GM19023 (cell line): ENCODE data around the gene ZNF219.

Experiments
- ATAC-seq: cut with Tn5 transposase; IDR thresholded peaks from one replicate; pipeline ENCODE4 v1.9.1; 2021; ENCODE audit warnings: mild to moderate bottlenecking, moderate library complexity; ENCODE audit not compliant: unreplicated experiment

ZNF219 gene

GRCh38 chr14:21098076-21098891, at the start of gene ZNF219:
ZNF219 (minus strand) TSS chr14:21098655; CDS start chr14:21093591, 5,064 bp downstream.
- no peak for ATAC-seq

DNA sequence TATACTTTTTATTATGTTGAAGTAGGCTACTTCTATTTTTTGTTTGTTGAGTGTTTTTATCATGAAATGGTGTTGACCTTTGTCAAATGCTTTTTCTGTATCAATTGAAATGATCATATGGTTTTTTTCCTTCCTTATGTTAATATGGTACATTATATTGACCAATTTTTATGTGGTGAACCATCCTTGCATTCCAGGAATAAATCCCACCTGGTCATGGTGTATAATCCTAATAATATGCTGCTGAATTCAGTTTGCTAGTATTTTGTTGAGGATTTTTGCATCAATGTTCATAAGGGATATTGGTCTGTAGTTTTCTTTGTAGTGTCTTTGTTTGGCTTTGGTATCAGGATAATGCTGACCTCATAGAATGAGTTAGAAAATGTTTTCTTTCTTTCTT, 47.0 kb upstream of the ZNF219 start:
- no peak for ATAC-seq

DNA sequence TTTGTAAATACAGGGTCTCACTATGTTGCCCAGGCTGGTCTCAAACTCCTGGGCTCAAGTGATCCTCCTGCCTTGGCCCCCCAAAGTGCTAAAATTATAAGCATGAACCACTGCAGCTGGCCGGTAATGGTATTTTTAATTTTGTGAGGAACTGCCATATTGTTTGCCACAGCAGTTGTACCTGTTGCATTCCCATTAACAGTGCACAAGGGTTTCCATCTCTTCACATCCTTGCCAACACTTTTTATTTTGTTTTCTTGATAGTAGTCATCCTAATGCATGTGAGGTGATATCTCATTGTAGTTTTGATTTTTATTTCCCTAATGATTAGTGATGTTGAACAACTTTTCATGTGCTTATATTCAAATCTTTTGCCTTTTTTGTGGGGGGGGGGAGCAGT, 43.9 kb upstream of the ZNF219 start:
- ATAC-seq: no peak

DNA sequence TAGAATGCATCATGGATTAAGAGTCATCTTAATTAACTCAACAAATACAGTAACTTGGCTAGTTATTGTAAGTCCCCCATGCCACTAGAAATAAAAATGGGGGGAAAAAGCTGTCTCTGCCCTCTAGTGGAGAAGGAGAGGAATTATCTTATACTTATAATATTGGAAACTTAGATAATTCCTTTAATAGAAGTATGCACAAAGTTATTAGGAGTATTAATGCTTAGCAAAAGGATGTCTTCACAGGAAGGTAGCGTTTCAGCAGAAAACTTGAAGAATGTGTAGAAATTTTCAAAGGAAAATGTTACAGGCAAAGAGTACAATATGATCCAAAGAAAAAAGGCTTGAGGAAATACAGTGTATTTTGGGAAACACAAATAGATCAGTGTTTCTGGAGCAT, 37.6 kb upstream of the ZNF219 start:
- no peak for ATAC-seq

DNA sequence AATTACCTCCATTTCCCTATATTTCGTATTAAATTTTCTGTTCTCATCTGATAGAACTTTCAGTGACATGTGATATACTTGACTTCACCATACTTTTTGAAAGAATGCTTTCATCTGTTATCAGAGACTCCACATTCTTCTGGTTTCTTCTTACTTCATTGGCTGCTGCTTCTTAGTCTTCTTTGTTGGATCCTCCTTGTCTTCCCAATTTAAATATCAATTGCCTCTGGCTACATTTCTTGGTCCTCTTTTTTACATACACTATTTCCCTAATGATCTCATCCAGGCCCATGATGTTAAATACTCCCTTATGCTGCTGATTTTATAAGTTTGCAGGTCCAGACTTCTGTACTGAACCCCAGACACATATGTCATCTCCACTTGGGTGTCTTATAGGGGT, 35.4 kb upstream of the ZNF219 start:
- no peak for ATAC-seq

DNA sequence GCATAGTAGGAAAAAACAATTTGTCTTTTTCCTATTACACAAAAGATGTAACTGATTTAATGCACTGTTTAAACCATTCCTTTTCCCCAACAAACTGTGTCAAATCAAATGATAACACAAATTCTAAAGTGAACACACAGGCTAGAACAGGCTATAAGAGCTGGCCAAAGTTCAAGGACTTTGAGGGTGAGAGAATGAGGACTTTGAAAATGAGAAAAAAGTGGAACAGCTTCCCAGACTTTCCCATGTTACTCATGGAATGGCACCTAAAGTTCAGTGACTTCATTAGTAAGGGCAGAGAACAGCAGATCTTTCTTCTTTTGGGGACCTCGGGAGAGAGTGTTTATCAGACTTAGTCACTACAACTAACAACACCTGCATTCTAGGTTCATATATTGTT, 25.0 kb upstream of the ZNF219 start:
- ATAC-seq: no peak

DNA sequence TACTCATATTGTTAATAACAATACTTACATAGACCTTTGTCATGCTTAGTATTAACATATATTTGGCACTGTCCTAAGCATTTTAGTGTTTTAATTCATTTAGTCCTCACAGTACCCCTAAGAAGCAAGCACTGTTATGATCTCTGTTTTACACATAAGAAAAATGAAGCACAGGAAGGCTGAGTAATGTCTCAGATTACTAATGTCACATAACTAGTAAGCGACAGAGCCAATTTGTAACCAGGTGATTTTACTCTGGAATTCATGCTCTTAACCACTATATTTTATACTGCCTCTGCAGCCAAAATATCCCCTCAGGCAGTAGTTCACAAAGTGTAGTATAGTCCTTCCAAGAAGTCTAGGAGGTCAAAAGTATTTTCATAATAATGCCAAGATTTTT, 22.7 kb upstream of the ZNF219 start:
- no peak for ATAC-seq

- no peak for ATAC-seq
Measured at GRCh38 chr14:21120686-21121085, 22.2 kb upstream of the ZNF219 start.

DNA sequence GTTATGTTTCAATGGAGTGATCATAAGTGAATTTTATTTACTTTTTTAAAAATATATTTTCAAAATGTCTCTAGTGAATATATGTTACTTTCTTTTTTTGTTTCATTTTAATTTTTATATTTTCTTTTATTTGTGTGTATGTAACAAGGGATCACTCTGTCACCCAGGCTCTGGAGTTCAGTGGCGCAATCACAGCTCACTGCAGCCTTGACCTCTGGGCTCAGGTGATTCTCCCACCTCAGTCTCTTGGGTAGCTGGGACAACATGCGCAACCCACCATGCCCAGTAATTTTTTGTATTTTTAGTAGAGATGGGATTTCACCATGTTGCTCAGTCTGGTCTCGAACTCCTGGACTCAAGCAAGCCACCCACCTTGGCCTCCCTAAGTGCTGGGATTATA, 20.5 kb upstream of the ZNF219 start:
- ATAC-seq: no peak

- no peak for ATAC-seq
Measured at GRCh38 chr14:21113369-21113768, 14.9 kb upstream of the ZNF219 start.

- ATAC-seq: no peak
Measured at GRCh38 chr14:21112255-21112654, 13.8 kb upstream of the ZNF219 start.

- peak; percentile 61 for ATAC-seq
Measured at GRCh38 chr14:21109377-21110138, 11.1 kb upstream of the ZNF219 start.

GRCh38 chr14:21108791-21109190, 10.3 kb upstream of the ZNF219 start:
- no peak for ATAC-seq

- ATAC-seq: no peak
Measured at GRCh38 chr14:21107283-21107800, 8.9 kb upstream of the ZNF219 start.

- no peak for ATAC-seq
Measured at GRCh38 chr14:21106498-21107282, 8.2 kb upstream of the ZNF219 start.

DNA sequence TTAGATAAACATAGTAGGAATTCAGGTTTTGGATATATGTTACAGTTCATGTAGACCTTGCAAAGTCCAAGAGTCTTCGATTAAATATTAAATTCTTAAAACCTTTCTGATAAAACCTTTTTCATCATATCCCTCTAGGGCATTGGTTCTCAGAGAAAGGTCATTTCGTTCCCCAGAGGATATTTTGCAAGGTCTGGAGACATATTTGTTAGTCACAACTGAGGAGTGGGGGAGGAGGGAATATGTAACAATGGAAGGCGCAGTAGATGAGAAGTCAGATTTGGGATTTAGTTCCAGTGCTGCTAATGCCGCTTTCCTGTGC, 7.7 kb upstream of the ZNF219 start:
- ATAC-seq: no peak

DNA sequence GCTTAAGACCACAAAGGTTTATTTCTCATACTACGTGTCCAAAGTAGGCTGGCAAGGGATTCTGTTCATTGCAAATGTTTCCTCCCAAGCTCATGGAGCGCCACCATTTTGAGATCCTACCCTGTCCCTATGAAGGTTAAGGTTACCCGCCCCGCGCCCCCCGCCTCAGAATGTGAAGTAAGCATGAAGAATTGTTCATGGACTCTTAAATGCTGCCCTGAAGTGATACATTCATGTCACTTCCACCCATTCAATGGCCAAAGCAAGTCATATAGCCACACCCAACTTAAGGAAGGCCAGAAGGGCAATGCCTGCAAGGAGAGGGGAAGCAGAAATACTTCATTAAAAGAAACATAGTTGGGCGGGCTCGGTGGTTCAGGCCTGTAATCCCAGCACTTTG, 6.6 kb upstream of the ZNF219 start:
- ATAC-seq: no peak

GRCh38 chr14:21104448-21105060, 6.1 kb upstream of the ZNF219 start:
- peak; percentile 41 for ATAC-seq

DNA sequence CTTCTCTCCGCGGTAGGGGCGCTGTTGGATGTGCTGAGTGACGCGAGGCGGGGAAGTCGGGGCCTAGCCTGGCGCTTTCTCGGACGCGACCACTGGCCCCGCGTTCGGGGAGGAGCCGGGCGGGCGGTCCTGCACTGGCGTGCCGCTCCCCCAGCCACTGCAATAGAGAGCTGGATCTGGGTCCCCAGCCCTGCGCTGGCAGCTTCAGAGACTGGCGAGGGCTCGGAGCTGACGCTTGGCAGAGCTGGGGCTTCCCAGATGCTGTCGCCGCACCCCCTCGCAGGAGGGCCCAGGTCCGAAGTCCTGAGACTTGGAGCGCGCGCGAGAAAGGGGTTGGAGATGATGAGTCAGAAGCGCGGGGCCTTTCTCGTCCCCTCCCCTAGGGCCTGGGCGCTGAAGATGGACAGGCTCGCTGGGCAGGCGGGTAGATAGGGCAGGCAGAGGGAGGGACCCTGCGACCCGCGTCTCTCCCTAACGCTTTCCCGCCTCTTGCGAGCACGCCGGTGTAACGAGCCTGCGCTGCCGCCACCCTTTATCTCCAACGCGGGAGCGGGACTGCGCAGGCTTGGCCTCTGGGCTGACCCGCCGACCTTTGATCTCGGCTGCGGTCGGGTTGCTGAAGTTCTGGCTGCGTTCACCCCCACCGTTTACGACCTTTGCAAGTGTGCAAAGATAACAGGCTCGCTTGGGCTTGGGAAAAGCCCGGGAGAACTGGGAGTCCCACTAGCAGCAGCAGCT, 5.4 kb upstream of the ZNF219 start:
- peak; percentile 91 for ATAC-seq

GRCh38 chr14:21103411-21103709, 4.9 kb upstream of the ZNF219 start:
- no peak for ATAC-seq
